ENCODE data around the gene LTBP1.
"Not testable (repeated sequence)": the region's sequence is repeated elsewhere in the genome, so short reads cannot be mapped to it uniquely, and the experiment has no call there.

LTBP1 gene

GRCh38 chr2:33388996-33389395 lies 442.2 kb downstream of the LTBP1 start:
- no peak overlapping the region for H3K9ac ChIP-seq (ENCODE audit: low read length)
- H2AK5ac ChIP-seq (ENCODE audit: low read length) = no peak overlapping the region
- H3K79me1 ChIP-seq (ENCODE audit: low read length) = no peaks in the 10 kb centered on the region
- H2BK12ac ChIP-seq (ENCODE audit: low read length) = no peak overlapping the region
- H2BK5ac ChIP-seq (ENCODE audit: low read depth, low read length, poor library complexity) = no peak overlapping the region
- H3K14ac ChIP-seq (ENCODE audit: low read length) = no peak overlapping the region
- no peak overlapping the region for H2AFZ ChIP-seq (ENCODE audit: insufficient read depth, low read length, poor library complexity)
- H3K4ac ChIP-seq (ENCODE audit: low read depth, low read length) = no peak overlapping the region
- no peaks in the 10 kb centered on the region for H3K79me2 ChIP-seq (ENCODE audit: control insufficient read depth, insufficient read depth, low read length, poor library complexity)
- no CpG with 5 or more reads among the region's 14 CpGs for WGBS (ENCODE audit: extremely low coverage, insufficient coverage, insufficient read length)
- no peak overlapping the region for H4K8ac ChIP-seq (ENCODE audit: low read depth, low read length)
- peaks cover 3% of the 10 kb centered on the region for H3K9me3 ChIP-seq (ENCODE audit: insufficient read depth, low read depth, low read length)
- H3K4me3 ChIP-seq (ENCODE audit: low read depth, low read length) = no peak overlapping the region
- H3K4me2 ChIP-seq (ENCODE audit: low read length) = no peak overlapping the region
- no peaks in the 10 kb centered on the region for H3K36me3 ChIP-seq (ENCODE audit: control insufficient read depth in 1 of 2, insufficient read depth in 2 of 2, low read length in 2 of 2)
- H4K12ac ChIP-seq (ENCODE audit: low read depth, low read length) = no peak overlapping the region
- no peak overlapping the region for H3K18ac ChIP-seq (ENCODE audit: low read length)
- no peak overlapping the region for H2BK120ac ChIP-seq (ENCODE audit: insufficient read depth, low read length, poor library complexity)
- no peak overlapping the region for H4K91ac ChIP-seq (ENCODE audit: low read depth, low read length)
- no peak overlapping the region for H3K23ac ChIP-seq (ENCODE audit: low read length)
- H3K4me1 ChIP-seq (ENCODE audit: control insufficient read depth in 1 of 2, insufficient read depth in 2 of 2, low read length in 2 of 2) = peaks cover 0 to 6% of the 10 kb centered on the region in 2 experiments
- H3K27me3 ChIP-seq (ENCODE audit: insufficient read depth, low read length) = no peaks in the 10 kb centered on the region
- DNase-seq = no peak
- H3K27ac ChIP-seq (ENCODE audit: low read depth, low read length) = no peak overlapping the region

- DNase-seq; H3K4me1 ChIP-seq (ENCODE audit: control insufficient read depth in 1 of 2, insufficient read depth in 2 of 2, low read length in 2 of 2); H2BK12ac ChIP-seq (ENCODE audit: low read length); H3K36me3 ChIP-seq (ENCODE audit: control insufficient read depth in 1 of 2, insufficient read depth in 2 of 2, low read length in 2 of 2); H3K4me2 ChIP-seq (ENCODE audit: low read length); H2BK5ac ChIP-seq (ENCODE audit: low read depth, low read length, poor library complexity); H3K79me2 ChIP-seq (ENCODE audit: control insufficient read depth, insufficient read depth, low read length, poor library complexity); H3K18ac ChIP-seq (ENCODE audit: low read length); H3K27me3 ChIP-seq (ENCODE audit: insufficient read depth, low read length); H4K91ac ChIP-seq (ENCODE audit: low read depth, low read length); H3K9me3 ChIP-seq (ENCODE audit: insufficient read depth, low read depth, low read length); H3K4me3 ChIP-seq (ENCODE audit: low read depth, low read length); H3K23ac ChIP-seq (ENCODE audit: low read length); H2AK5ac ChIP-seq (ENCODE audit: low read length); H2BK120ac ChIP-seq (ENCODE audit: insufficient read depth, low read length, poor library complexity); H4K8ac ChIP-seq (ENCODE audit: low read depth, low read length); H3K14ac ChIP-seq (ENCODE audit: low read length); H2AFZ ChIP-seq (ENCODE audit: insufficient read depth, low read length, poor library complexity); H3K9ac ChIP-seq (ENCODE audit: low read length); H3K4ac ChIP-seq (ENCODE audit: low read depth, low read length); H3K79me1 ChIP-seq (ENCODE audit: low read length); H4K12ac ChIP-seq (ENCODE audit: low read depth, low read length); H3K27ac ChIP-seq (ENCODE audit: low read depth, low read length): not testable (repeated sequence)
- WGBS (ENCODE audit: extremely low coverage, insufficient coverage, insufficient read length) = no CpG with 5 or more reads among the region's 6 CpGs
These were observed 442.9 kb downstream of the LTBP1 start for GRCh38 chr2:33389695-33390094.

GRCh38 chr2:33391529-33392255 lies 444.9 kb downstream of the LTBP1 start:
- H3K36me3 ChIP-seq (ENCODE audit: control insufficient read depth in 1 of 2, insufficient read depth in 2 of 2, low read length in 2 of 2) = no peaks in the 10 kb centered on the region
- H2AK5ac ChIP-seq (ENCODE audit: low read length) = no peak overlapping the region
- H3K18ac ChIP-seq (ENCODE audit: low read length) = no peak overlapping the region
- DNase-seq = no peak
- H3K79me2 ChIP-seq (ENCODE audit: control insufficient read depth, insufficient read depth, low read length, poor library complexity) = no peaks in the 10 kb centered on the region
- H4K12ac ChIP-seq (ENCODE audit: low read depth, low read length) = no peak overlapping the region
- H3K79me1 ChIP-seq (ENCODE audit: low read length) = no peaks in the 10 kb centered on the region
- H2AFZ ChIP-seq (ENCODE audit: insufficient read depth, low read length, poor library complexity) = no peak overlapping the region
- WGBS (ENCODE audit: extremely low coverage, insufficient coverage, insufficient read length) = no CpG with 5 or more reads among the region's 5 CpGs
- no peaks in the 10 kb centered on the region for H3K27me3 ChIP-seq (ENCODE audit: insufficient read depth, low read length)
- no peak overlapping the region for H2BK12ac ChIP-seq (ENCODE audit: low read length)
- H2BK5ac ChIP-seq (ENCODE audit: low read depth, low read length, poor library complexity) = no peak overlapping the region
- no peak overlapping the region for H4K91ac ChIP-seq (ENCODE audit: low read depth, low read length)
- H3K23ac ChIP-seq (ENCODE audit: low read length) = no peak overlapping the region
- H4K8ac ChIP-seq (ENCODE audit: low read depth, low read length) = no peak overlapping the region
- H2BK120ac ChIP-seq (ENCODE audit: insufficient read depth, low read length, poor library complexity) = no peak overlapping the region
- no peak overlapping the region for H3K4me2 ChIP-seq (ENCODE audit: low read length)
- H3K9me3 ChIP-seq (ENCODE audit: insufficient read depth, low read depth, low read length) = peaks cover 3% of the 10 kb centered on the region
- H3K14ac ChIP-seq (ENCODE audit: low read length) = no peak overlapping the region
- no peak overlapping the region for H3K27ac ChIP-seq (ENCODE audit: low read depth, low read length)
- H3K4me3 ChIP-seq (ENCODE audit: low read depth, low read length) = no peak overlapping the region
- no peak overlapping the region for H3K4ac ChIP-seq (ENCODE audit: low read depth, low read length)
- peaks cover 0 to 3% of the 10 kb centered on the region in 2 experiments for H3K4me1 ChIP-seq (ENCODE audit: control insufficient read depth in 1 of 2, insufficient read depth in 2 of 2, low read length in 2 of 2)
- H3K9ac ChIP-seq (ENCODE audit: low read length) = no peak overlapping the region

GRCh38 chr2:33392366-33392765 lies 445.6 kb downstream of the LTBP1 start:
- Histone ChIP-seq H3K79me2 (ENCODE audit: control insufficient read depth, insufficient read depth, low read length, poor library complexity) (no peaks in the 10 kb centered on the region), H3K79me1 (ENCODE audit: low read length) (no peaks in the 10 kb centered on the region), H3K36me3 (ENCODE audit: control insufficient read depth in 1 of 2, insufficient read depth in 2 of 2, low read length in 2 of 2) (no peaks in the 10 kb centered on the region), H3K9me3 (ENCODE audit: insufficient read depth, low read depth, low read length) (peaks cover 3% of the 10 kb centered on the region), H4K91ac (ENCODE audit: low read depth, low read length) (no peak overlapping the region), H3K4me2 (ENCODE audit: low read length) (no peak overlapping the region), H2BK5ac (ENCODE audit: low read depth, low read length, poor library complexity) (no peak overlapping the region), H3K4me3 (ENCODE audit: low read depth, low read length) (no peak overlapping the region), H2AK5ac (ENCODE audit: low read length) (no peak overlapping the region), H3K4ac (ENCODE audit: low read depth, low read length) (no peak overlapping the region), H3K4me1 (ENCODE audit: control insufficient read depth in 1 of 2, insufficient read depth in 2 of 2, low read length in 2 of 2) (peaks cover 0 to 3% of the 10 kb centered on the region in 2 experiments), H2AFZ (ENCODE audit: insufficient read depth, low read length, poor library complexity) (no peak overlapping the region), H3K9ac (ENCODE audit: low read length) (no peak overlapping the region), H3K18ac (ENCODE audit: low read length) (no peak overlapping the region), H2BK120ac (ENCODE audit: insufficient read depth, low read length, poor library complexity) (no peak overlapping the region), H3K23ac (ENCODE audit: low read length) (no peak overlapping the region), H3K14ac (ENCODE audit: low read length) (no peak overlapping the region), H4K8ac (ENCODE audit: low read depth, low read length) (no peak overlapping the region), H3K27me3 (ENCODE audit: insufficient read depth, low read length) (no peaks in the 10 kb centered on the region), H4K12ac (ENCODE audit: low read depth, low read length) (no peak overlapping the region), H3K27ac (ENCODE audit: low read depth, low read length) (no peak overlapping the region), H2BK12ac (ENCODE audit: low read length) (no peak overlapping the region)
- no peak for DNase-seq
- WGBS (ENCODE audit: extremely low coverage, insufficient coverage, insufficient read length) = no CpG with 5 or more reads among the region's 4 CpGs
